K562 (cell line): ENCODE measurements around the gene FCHSD1. TPM values are rescaled to one million over a fixed set of nuclear protein-coding genes. Genes with fewer than 3 reads are reported as not detected.

Source experiments
- GTF2A2 ChIP-seq: IDR thresholded peaks from 2 replicates; pipeline ENCODE4 v1.6.1; 2016; ENCODE audit warnings: mild to moderate bottlenecking, missing genetic modification characterization, missing compliant biosample characterization
- NCOR1 ChIP-seq: fragments of 450-650 bp; IDR thresholded peaks from 2 replicates; pipeline ENCODE4 v1.6.1; 2016; ENCODE audit warnings: mild to moderate bottlenecking, moderate library complexity
- PTTG1 ChIP-seq: fragments of 450-650 bp; IDR thresholded peaks from 2 replicates; pipeline ENCODE4 v1.6.1; 2016; ENCODE audit warnings: low read depth, mild to moderate bottlenecking, missing genetic modification characterization, missing compliant biosample characterization
- RBM34 ChIP-seq: fragments of 200-400 bp; formaldehyde crosslinking; IDR thresholded peaks from 2 replicates; pipeline ENCODE4 v1.6.1; 2018; ENCODE audit warnings: low read length, borderline replicate concordance; ENCODE audit not compliant: insufficient read depth
- SAP30 ChIP-seq: fragments of 200-600 bp; sonication (generic); IDR thresholded peaks from 2 replicates; pipeline ENCODE4 v1.6.1; 2012; ENCODE audit warnings: borderline replicate concordance, low read depth, mild to moderate bottlenecking, moderate library complexity, low read length, control low read depth, inconsistent platforms; ENCODE audit not compliant: insufficient read depth, poor library complexity, severe bottlenecking
- ZNF134 ChIP-seq: fragments of 250-450 bp; sonication (Bioruptor Pico); conservative IDR thresholded peaks from 2 replicates; pipeline ENCODE4 v1.4.0; 2020
- ZNF589 ChIP-seq: fragments of 200-800 bp; sonication (Bioruptor generic); IDR thresholded peaks from 2 replicates; pipeline ENCODE4 v1.6.1; 2016; ENCODE audit warnings: low read depth, missing genetic modification characterization, missing compliant biosample characterization
- polyA plus RNA-seq, 8 experiments: library from polyadenylated mRNA; depleted of rRNA in 4 of 8; stranded (reverse) in 5 of 8; unstranded in 3 of 8; fragments of >200 nt; fragmentation: Nextera tagmentation in 2 of 8; fragmentation: Illumina TruSeq in 1 of 8; extraction: Ambion mirVana in 2 of 8; extraction: Trizol in 1 of 8; gene quantifications; 2 replicates each; pipeline versions ENCODE4 v1.2.1 to v1.2.3, GENCODE V29; 2011 to 2014; ENCODE audit warnings: inconsistent platforms in 1 of 8, missing spikeins in 1 of 8
- total RNA-seq, 7 experiments: library from RNA; depleted of rRNA in 6 of 7; stranded (reverse); fragments of >200 nt in 6 of 7; fragmentation: Illumina TruSeq in 2 of 7; extraction: Trizol in 2 of 7; gene quantifications; 2 replicates each; pipeline versions ENCODE4 v1.2.1 to v1.2.3, GENCODE V29; 2011 to 2021; ENCODE audit warnings: low replicate concordance in 1 of 7
- TF ChIP-seq, protein P1 (sequence below): sonication (generic); formaldehyde crosslinking; IDR thresholded peaks from 2 replicates; pipeline ENCODE4 v1.8.1; 2023; ENCODE audit warnings: mild to moderate bottlenecking, missing genetic modification reagents
- TF ChIP-seq, protein P2 (sequence below): sonication (generic); formaldehyde crosslinking; IDR thresholded peaks from 2 replicates; pipeline ENCODE4 v1.8.0; 2022; ENCODE audit warnings: mild to moderate bottlenecking, low read depth, missing genetic modification reagents
- TF ChIP-seq, protein P3 (sequence below): fragments of 250-450 bp; sonication (Bioruptor Pico); IDR thresholded peaks from 2 replicates; pipeline ENCODE4 v1.8.0; 2022; ENCODE audit warnings: moderate library complexity, mild to moderate bottlenecking, inconsistent platforms
- TF ChIP-seq, protein P4 (sequence below): fragments of 250-450 bp; sonication (Bioruptor Pico); IDR thresholded peaks from 2 replicates; pipeline ENCODE4 v1.5.0; 2020; ENCODE audit warnings: mild to moderate bottlenecking, borderline replicate concordance
- TF ChIP-seq, protein P5 (sequence below): fragments of 450-650 bp; conservative IDR thresholded peaks from 2 replicates; pipeline ENCODE4 v1.6.1; 2016; ENCODE audit warnings: missing genetic modification characterization, low read depth, mild to moderate bottlenecking, control low read depth, missing compliant biosample characterization

Gene FCHSD1
- total and polyA plus RNA-seq, 9 of the 15 experiments (the other 6 are each of a cell fraction or from before 2014, with no cell fraction given) = 0.35 to 37.5 (median 13.6) TPM

DNA sequence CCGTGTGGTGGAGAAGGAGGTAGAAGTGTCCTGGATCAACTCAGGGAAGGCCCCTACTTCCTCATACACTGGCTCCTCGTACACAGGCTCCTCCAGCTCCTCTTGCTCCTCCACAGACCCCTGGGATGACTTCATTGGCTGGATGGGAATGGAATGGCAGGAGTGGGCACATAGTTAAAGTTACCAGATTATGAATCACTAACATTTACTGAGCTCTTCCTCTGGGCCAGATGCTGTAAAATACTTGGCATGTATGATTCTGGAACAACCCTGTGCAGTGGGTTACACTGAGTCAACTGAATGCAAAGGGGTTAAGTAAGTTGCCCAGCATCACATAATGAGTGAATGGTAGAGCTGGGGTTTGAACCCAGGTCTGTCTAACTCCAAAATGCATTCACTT lies 3.1 kb upstream of the FCHSD1 start (continued):
- TF ChIP-seq SAP30 = no peak
- TF ChIP-seq, protein P1, sequence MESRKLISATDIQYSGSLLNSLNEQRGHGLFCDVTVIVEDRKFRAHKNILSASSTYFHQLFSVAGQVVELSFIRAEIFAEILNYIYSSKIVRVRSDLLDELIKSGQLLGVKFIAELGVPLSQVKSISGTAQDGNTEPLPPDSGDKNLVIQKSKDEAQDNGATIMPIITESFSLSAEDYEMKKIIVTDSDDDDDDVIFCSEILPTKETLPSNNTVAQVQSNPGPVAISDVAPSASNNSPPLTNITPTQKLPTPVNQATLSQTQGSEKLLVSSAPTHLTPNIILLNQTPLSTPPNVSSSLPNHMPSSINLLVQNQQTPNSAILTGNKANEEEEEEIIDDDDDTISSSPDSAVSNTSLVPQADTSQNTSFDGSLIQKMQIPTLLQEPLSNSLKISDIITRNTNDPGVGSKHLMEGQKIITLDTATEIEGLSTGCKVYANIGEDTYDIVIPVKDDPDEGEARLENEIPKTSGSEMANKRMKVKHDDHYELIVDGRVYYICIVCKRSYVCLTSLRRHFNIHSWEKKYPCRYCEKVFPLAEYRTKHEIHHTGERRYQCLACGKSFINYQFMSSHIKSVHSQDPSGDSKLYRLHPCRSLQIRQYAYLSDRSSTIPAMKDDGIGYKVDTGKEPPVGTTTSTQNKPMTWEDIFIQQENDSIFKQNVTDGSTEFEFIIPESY (CRISPR knock-in tag) = no peak
- TF ChIP-seq NCOR1 = no peak
- no peak for TF ChIP-seq RBM34
- TF ChIP-seq ZNF589 = no peak
- TF ChIP-seq, protein P2, sequence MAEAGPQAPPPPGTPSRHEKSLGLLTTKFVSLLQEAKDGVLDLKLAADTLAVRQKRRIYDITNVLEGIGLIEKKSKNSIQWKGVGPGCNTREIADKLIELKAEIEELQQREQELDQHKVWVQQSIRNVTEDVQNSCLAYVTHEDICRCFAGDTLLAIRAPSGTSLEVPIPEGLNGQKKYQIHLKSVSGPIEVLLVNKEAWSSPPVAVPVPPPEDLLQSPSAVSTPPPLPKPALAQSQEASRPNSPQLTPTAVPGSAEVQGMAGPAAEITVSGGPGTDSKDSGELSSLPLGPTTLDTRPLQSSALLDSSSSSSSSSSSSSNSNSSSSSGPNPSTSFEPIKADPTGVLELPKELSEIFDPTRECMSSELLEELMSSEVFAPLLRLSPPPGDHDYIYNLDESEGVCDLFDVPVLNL (CRISPR knock-in tag) = no peak
- no peak for TF ChIP-seq ZNF134
- no peak for TF ChIP-seq GTF2A2 (tag)
- TF ChIP-seq, protein P3, sequence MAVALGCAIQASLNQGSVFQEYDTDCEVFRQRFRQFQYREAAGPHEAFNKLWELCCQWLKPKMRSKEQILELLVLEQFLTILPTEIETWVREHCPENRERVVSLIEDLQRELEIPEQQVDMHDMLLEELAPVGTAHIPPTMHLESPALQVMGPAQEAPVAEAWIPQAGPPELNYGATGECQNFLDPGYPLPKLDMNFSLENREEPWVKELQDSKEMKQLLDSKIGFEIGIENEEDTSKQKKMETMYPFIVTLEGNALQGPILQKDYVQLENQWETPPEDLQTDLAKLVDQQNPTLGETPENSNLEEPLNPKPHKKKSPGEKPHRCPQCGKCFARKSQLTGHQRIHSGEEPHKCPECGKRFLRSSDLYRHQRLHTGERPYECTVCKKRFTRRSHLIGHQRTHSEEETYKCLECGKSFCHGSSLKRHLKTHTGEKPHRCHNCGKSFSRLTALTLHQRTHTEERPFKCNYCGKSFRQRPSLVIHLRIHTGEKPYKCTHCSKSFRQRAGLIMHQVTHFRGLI (CRISPR knock-in tag) = no peak
- TF ChIP-seq, protein P4, sequence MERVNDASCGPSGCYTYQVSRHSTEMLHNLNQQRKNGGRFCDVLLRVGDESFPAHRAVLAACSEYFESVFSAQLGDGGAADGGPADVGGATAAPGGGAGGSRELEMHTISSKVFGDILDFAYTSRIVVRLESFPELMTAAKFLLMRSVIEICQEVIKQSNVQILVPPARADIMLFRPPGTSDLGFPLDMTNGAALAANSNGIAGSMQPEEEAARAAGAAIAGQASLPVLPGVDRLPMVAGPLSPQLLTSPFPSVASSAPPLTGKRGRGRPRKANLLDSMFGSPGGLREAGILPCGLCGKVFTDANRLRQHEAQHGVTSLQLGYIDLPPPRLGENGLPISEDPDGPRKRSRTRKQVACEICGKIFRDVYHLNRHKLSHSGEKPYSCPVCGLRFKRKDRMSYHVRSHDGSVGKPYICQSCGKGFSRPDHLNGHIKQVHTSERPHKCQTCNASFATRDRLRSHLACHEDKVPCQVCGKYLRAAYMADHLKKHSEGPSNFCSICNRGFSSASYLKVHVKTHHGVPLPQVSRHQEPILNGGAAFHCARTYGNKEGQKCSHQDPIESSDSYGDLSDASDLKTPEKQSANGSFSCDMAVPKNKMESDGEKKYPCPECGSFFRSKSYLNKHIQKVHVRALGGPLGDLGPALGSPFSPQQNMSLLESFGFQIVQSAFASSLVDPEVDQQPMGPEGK = no peak
- no peak for TF ChIP-seq PTTG1 (tag)
- TF ChIP-seq, protein P5, sequence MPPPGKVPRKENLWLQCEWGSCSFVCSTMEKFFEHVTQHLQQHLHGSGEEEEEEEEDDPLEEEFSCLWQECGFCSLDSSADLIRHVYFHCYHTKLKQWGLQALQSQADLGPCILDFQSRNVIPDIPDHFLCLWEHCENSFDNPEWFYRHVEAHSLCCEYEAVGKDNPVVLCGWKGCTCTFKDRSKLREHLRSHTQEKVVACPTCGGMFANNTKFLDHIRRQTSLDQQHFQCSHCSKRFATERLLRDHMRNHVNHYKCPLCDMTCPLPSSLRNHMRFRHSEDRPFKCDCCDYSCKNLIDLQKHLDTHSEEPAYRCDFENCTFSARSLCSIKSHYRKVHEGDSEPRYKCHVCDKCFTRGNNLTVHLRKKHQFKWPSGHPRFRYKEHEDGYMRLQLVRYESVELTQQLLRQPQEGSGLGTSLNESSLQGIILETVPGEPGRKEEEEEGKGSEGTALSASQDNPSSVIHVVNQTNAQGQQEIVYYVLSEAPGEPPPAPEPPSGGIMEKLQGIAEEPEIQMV (tag) = no peak
